GM18505 (cell line): ENCODE results near the gene ZNF43.
"Not testable (repeated sequence)": the region's sequence is repeated elsewhere in the genome, so short reads cannot be mapped to it uniquely, and the experiment has no call there.

Source experiments
- ATAC-seq: cut with Tn5 transposase; IDR thresholded peaks from one replicate; pipeline ENCODE4 v1.9.1; 2021; ENCODE audit not compliant: unreplicated experiment
- POLR2A ChIP-seq: IDR thresholded peaks from 4 replicates; pipeline ENCODE4 v1.6.1; 2011; ENCODE audit warnings: borderline replicate concordance; ENCODE audit not compliant: insufficient read depth, insufficient read length; ENCODE audit errors: extremely low read depth

ZNF43 gene

DNA sequence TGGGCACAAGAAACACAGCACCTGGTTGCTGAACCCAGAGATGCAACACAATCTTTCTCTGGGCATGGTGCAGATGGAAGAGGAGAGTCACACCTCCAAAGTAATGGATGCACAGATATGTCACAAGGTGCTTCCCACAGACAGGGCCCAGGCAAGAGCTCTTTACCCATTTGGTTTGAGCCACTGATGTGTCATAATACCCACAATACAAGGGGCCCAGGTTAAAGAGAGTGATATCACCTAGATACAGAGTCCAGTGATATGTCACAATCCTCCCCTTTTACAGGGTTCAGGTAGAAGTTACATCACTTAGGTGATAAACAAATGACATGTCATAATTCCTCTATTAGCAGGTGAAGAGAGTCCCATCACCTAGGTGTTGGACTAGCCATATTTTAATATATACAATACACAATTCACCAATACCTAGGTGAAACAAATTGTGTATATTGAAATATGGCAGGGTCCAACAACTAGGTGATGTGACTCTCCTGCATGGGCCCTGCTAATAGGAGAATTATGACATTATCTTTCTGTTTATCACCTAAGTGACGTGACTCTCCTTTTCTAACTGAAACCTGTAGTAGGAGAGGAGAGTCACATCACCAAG lies 5.6 kb upstream of the ZNF43 start:
- TF ChIP-seq POLR2A = no peak
- no peak for ATAC-seq

DNA sequence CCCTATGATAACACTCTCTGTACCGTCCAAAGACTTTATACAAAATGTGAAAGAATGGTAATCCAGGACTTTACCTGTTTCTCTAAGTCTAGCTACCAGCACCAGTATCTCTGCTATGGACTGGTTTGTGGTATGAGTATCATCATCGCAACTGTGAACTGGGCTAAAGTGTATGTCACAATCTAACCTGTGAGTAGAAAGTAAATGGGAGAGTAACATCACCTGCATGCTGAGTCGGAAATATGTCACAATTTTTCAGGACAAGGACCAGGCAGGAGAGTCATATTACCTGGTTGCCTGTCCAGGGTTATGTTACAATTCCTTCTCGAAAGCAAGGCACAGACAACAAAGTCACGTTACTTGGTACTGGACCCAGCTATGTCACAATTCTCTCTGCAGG lies 5.1 kb upstream of the ZNF43 start:
- no peak for TF ChIP-seq POLR2A
- no peak for ATAC-seq

DNA sequence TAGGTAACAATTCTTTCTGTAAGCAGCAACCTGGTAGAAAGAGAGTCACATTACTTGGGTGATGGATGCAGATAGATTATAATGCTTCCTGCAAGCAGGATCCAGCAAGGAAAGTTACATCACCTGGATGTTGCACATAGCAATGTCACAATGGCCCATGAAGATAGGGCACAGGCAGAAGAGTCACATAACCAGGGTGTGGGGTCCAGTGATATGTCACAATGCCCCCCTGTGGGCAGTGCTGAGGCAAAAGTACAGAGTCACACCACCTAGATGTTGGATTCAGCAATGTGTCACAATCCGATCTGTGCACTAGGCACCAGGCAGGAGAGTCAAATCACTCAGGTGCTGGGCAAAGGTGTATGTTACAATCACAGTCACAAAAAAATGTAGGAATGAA lies 4.0 kb upstream of the ZNF43 start:
- no peak for TF ChIP-seq POLR2A
- ATAC-seq = no peak

DNA sequence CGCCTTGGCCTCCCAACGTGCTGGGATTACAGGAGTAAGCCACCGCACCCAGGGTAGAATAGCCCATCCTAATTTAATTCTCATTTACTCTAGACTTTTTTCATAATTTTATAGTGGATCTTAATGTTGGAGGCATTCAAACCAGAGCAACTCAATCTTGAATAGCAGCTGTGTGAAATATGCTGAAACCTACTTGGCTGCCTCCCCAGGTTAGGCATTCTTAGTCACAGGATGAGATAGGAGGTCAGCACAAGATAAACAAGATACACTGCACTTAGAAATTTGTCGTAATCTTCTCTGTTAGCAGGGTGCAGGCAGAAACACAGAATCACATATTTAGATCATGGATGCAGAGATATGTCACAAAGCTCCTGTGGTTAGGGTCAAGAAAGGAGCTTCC lies 2.7 kb upstream of the ZNF43 start:
- no peak for TF ChIP-seq POLR2A
- no peak for ATAC-seq

DNA sequence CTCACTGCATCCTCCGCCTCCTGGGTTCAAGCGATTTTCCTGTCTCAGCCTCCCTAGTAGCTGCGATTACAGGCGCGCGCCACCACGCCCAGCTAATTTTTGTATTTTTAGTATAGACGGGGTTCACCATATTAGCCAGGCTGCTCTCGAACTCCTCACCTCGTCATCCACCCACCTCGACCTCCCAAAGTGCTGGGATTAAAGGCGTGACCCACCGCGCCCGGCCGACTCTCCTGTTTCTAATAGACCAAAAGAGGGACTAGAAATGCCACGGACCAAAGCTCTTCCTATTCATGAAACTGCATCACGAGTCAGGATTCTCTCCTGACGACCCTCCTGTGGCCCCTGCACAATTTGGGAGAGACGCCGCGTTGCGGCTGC lies 563 bp downstream of the ZNF43 start:
- ATAC-seq = no peak
- no peak for TF ChIP-seq POLR2A

DNA sequence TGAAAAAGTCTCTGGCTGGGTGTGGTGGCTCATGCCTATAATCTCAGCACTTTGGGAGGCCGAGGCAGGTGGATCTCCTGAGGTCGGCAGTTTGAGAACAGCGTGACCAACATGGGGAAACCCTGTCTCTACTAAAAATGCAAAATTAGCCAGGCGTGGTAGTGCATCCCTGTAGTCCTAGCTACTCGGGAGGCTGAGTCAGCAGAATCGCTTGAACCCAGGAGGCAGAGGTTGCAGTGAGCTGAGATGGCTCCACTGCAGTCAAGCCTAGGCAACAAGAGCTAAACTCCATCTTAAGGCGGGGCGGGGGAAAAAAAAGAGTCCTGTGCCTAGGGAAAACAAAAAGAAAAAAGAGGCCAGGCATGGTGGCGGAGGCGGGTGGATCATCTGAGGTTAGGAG lies 2.2 kb downstream of the ZNF43 start:
- ATAC-seq = no peak
- TF ChIP-seq POLR2A = no peak

DNA sequence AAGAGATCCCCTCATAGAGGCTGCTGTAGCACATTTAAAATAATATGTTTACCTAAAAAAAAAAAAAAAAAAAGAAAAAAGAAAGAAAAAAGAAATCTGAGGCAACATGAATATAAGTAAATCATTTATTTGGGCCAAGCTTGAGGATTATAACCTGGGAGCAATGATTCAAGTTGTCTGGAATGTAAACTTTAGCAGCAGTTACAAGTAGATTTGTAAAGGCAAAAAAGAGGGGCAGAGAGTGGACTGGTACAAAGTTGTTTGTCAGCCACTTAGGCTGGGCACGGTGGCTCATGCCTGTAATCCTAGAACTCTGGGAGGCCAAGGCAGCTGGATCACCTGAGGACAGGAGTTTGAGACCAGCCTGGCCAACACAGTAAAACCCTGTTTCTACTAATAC lies 11.3 kb downstream of the ZNF43 start:
- ATAC-seq = no peak

DNA sequence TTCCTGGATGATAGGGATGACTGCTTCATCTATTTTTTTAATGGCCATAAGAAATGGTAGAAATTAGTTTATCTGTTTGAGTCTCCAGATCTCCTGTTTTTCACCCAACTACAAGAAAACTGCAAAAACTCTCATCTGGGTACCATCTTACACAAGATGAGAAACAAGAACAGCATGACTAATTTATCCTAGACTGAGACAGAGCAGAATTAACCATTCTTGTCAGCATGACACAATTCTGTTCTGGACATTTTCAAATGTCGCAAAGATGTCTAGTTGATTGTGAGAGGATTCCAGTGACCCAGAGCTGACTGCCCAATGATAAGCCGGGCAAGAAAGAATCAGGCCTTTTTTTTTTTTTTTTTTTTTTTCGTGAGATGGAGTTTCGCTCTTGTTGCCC lies 12.8 kb downstream of the ZNF43 start:
- TF ChIP-seq POLR2A = no peak
- no peak for ATAC-seq

More for the DNA sequence above, 11.3 kb downstream of the ZNF43 start:
- no peak for TF ChIP-seq POLR2A

DNA sequence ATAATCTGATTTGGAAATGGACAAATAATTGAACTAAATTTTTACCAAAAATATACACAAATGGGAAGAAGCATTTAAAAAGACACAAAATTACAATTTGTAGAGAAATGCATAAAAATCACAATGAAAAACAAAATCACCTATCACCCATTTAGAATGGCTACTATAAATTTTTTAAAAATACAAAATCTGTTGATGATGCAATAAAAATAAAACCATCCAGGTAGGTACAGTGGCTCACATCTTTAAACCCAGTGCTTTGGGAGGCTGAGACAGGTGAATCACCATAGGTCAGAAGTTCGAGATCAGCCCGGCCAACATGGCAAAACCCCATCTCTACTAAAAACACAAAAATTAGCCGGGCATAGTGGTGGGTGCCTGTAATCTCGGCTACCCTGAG lies 23.5 kb downstream of the ZNF43 start:
- ATAC-seq = no peak
- no peak for TF ChIP-seq POLR2A

DNA sequence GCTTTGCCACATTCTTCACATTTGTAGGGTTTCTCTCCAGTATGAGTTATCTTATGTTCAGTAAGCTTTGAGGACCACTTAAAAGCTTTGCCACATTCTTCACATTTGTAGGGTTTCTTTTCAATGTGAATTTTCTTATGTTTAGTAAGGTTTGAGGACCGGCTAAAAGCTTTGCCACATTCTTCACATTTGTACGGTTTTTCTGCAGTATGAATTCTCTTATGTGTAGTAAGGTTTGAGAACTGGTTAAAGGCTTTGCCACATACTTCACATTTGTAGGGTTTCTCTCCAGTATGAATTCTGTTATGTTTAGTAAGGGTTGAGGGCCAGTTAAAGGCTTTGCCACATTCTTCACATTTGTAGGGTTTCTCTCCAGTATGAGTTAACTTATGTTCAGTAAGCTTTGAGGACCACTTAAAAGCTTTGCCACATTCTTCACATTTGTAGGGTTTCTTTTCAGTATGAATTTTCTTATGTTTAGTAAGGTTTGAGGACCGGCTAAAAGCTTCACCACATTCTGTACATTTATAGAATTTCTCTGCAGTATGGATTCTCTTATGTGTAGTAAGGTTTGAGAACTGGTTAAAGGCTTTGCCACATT lies 27.5 kb downstream of the ZNF43 start:
- ATAC-seq = not testable (repeated sequence)

DNA sequence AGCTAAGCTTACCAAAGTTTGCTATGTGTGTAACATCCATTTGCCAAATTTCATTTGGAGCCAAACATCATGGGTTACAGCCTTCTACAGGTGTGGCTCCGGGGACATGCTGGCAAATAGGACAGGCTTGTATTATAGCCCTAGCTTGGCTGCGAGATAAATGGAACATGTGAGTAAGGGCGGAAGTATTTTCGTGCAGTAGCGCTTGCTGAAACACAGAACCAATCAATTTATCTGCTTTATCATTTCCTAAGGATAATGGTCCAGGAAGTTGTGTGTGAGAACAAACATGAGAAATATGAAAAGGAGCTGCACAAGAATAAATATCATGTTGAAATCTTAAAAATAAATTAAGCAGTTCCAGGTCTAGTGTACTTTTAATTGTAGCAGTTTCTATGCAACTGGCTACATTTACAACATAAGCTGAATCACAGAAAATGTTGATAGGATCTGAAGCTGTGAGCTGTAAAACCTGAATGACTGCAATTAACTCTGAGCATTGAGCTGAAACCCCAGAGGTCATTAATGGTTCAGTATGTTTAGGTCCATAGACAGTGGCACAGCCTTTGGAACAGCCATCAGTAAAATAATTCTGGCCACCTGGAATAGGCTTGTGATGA lies 46.4 kb downstream of the ZNF43 start:
- no peak for ATAC-seq
- TF ChIP-seq POLR2A = no peak

DNA sequence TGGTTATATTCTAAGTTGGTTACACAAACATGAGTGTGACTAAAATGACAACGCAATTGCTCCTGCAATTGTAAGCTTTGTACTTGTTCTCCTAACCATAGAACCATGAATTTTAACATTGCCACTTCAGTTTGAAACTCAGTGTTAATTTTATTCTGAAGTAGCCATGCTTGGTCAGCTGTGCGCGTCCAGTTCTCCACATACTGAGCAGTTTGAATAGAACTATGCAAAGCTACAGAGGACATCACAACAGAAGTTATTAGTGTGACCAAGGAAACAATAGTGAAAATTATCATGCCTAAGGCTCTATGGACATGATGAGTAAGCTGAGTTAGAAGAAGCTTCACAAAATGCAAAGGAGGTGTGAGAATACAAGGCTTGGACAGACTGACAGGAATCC lies 49.0 kb downstream of the ZNF43 start:
- ATAC-seq = no peak
- TF ChIP-seq POLR2A = no peak

DNA sequence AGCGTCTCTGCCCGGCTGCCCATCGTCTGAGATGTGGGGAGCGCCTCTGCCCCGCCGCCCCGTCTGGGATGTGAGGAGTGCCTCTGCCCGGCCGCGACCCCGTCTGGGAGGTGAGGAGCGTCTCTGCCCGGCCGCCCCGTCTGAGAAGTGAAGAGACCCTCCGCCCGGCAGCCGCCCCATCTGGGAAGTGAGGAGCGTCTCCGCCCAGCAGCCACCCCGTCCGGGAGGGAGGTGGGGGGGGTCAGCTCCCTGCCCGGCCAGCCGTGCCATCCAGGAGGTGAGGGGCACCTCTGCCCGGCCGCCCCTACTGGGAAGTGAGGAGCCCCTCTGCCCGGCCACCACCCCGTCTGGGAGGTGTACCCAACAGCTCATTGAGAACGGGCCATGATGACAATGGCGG lies 60.2 kb downstream of the ZNF43 start:
- not testable (repeated sequence) for ATAC-seq

DNA sequence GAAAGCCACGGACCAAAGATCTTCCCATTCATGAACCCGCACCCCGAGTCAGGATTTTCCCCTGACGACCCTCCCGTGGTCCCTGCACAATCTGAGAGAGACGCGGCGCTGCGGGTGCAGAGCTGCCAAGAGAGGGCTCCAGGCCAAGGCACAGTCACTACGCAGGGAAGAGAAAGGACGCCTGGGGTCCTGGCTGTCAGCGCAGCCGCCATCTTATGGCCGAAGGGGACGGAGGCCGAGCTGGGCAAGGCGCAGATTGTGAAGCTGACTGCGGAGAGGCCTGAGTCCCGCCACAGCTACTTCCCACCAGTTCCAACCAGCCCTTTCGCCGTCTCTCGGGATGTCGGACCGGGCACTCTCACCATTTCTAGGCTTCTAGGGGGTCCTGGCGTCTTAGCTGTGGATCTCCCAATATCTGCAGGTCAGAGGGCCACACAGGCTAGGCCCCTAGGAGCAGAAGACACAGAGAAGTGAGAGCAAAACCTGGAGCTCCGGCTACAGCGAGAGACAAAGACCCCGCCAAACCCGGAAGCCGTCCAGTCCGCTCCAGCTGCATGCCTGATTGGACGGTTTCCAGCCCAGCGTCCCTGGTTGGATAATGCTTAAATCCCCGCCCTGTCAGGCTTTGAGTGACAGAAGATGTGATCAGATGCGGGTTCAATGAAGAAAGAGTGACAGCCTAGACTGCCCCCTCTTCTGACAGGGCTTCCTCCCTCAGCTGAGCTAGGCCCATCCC lies 68.7 kb downstream of the ZNF43 start, which contains the start of gene ZNF100:
TSS of gene ZNF100 (minus strand) at position 515 of the 736 bp plus-strand sequence. CDS start at position 365, 150 bp downstream.
- peak; percentile 93 for ATAC-seq
- peak; percentile 83 for TF ChIP-seq POLR2A

DNA sequence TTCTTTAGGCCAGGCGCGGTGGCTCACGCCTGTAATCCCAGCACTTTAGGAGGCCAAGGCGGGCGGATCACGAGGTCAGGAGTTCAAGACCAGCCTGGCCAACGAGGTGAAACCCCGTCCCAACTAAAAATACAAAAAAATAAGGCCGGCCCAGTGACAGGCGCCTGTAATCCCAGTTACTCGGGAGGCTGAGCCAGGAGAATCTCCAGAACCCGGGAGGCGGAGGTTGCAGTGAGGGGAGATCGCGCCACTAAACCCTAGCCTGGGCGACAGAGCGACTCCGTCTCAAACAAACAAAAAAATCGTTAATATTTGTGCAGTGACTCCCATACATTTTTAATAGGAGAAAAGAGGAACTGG lies 69.3 kb downstream of the ZNF43 start:
- ATAC-seq = peak; percentile 12
